HepG2 (cell line): Measurements from ENCODE around the gene ISOC2. TPM values are rescaled to one million over a fixed set of nuclear protein-coding genes. Genes with fewer than 3 reads are reported as not detected.
A peak's percentile ranks its signal among the peaks of the same experiment; 100 is the strongest.

Source experiments
- AGO1 ChIP-seq: fragments of 200-400 bp; formaldehyde crosslinking; IDR thresholded peaks from 2 replicates; pipeline ENCODE4 v1.6.1; 2017; ENCODE audit warnings: mild to moderate bottlenecking, low read depth, low read length, moderate library complexity; ENCODE audit not compliant: poor library complexity, severe bottlenecking
- KDM5A ChIP-seq: fragments of 200-600 bp; sonication (generic); IDR thresholded peaks from 2 replicates; pipeline ENCODE4 v1.7.0; 2018; ENCODE audit warnings: antibody characterized with exemption, mild to moderate bottlenecking, low read length, borderline replicate concordance
- MTF2 ChIP-seq: sonication (generic); formaldehyde crosslinking; IDR thresholded peaks from 2 replicates; pipeline ENCODE4 v1.5.0; 2020; ENCODE audit warnings: missing genetic modification reagents, borderline replicate concordance
- PAF1 ChIP-seq: IDR thresholded peaks from 2 replicates; pipeline ENCODE4 v1.6.1; 2016; ENCODE audit warnings: missing genetic modification reagents, missing compliant biosample characterization
- SOX5 ChIP-seq: IDR thresholded peaks from 2 replicates; pipeline ENCODE4 v1.6.1; 2016; ENCODE audit warnings: borderline replicate concordance
- SUZ12 ChIP-seq: fragments of 150-350 bp; IDR thresholded peaks from 2 replicates; pipeline ENCODE4 v1.6.1; 2014; ENCODE audit warnings: low read depth, low read length
- TBX2 ChIP-seq: sonication (generic); formaldehyde crosslinking; IDR thresholded peaks from 2 replicates; pipeline ENCODE4 v1.5.0; 2020; ENCODE audit warnings: missing genetic modification reagents, mild to moderate bottlenecking, borderline replicate concordance
- ZNF674 ChIP-seq: sonication (generic); formaldehyde crosslinking; IDR thresholded peaks from 2 replicates; pipeline ENCODE4 v1.5.0; 2020; ENCODE audit warnings: low read depth, mild to moderate bottlenecking, missing genetic modification reagents
- ZNF678 ChIP-seq: sonication (generic); formaldehyde crosslinking; IDR thresholded peaks from 2 replicates; pipeline ENCODE4 v1.4.0; 2020; ENCODE audit warnings: mild to moderate bottlenecking, missing genetic modification reagents
- ZNF720 ChIP-seq: sonication (generic); formaldehyde crosslinking; IDR thresholded peaks from 2 replicates; pipeline ENCODE4 v1.4.0; 2020; ENCODE audit warnings: missing genetic modification reagents
- ZNF746 ChIP-seq: sonication (generic); formaldehyde crosslinking; IDR thresholded peaks from 2 replicates; pipeline ENCODE4 v1.8.0; 2022; ENCODE audit warnings: mild to moderate bottlenecking, missing genetic modification reagents
- polyA plus RNA-seq, 8 experiments: library from polyadenylated mRNA; depleted of rRNA in 3 of 8; stranded (reverse) in 7 of 8; unstranded in 1 of 8; fragments of >200 nt; fragmentation: Illumina TruSeq in 4 of 8; extraction: Trizol in 4 of 8; gene quantifications; 2 replicates each; pipeline versions ENCODE4 v1.2.1 to v1.2.3, GENCODE V29; 2011 to 2016; ENCODE audit warnings: low read depth in 4 of 8, missing spikeins in 1 of 8, mixed read lengths in 1 of 8; ENCODE audit not compliant: insufficient read depth in 1 of 8
- total RNA-seq, 5 experiments: library from RNA; depleted of rRNA; stranded (reverse); fragments of >200 nt; fragmentation: Illumina TruSeq; extraction: Trizol; gene quantifications; 2 replicates each; pipeline ENCODE4 v1.2.3, GENCODE V29; 2016; ENCODE audit warnings: low read depth in 1 of 5
- TF ChIP-seq, protein P1 (sequence below): sonication (generic); formaldehyde crosslinking; IDR thresholded peaks from 2 replicates; pipeline ENCODE4 v1.5.0; 2020; ENCODE audit warnings: mild to moderate bottlenecking, low read depth, missing genetic modification reagents, borderline replicate concordance
- TF ChIP-seq, protein P2 (sequence below): sonication (generic); formaldehyde crosslinking; IDR thresholded peaks from 2 replicates; pipeline ENCODE4 v1.4.0; 2020; ENCODE audit warnings: missing genetic modification reagents
- TF ChIP-seq, protein P3 (sequence below): IDR thresholded peaks from 2 replicates; pipeline ENCODE4 v1.6.1; 2016; ENCODE audit warnings: low read depth, borderline replicate concordance
- TF ChIP-seq, protein P4 (sequence below): sonication (generic); formaldehyde crosslinking; IDR thresholded peaks from 2 replicates; pipeline ENCODE4 v1.9.0; 2022; ENCODE audit warnings: missing genetic modification reagents, mild to moderate bottlenecking, borderline replicate concordance
- TF ChIP-seq, protein P5 (sequence below): sonication (generic); formaldehyde crosslinking; IDR thresholded peaks from 2 replicates; pipeline ENCODE4 v1.4.0; 2020; ENCODE audit warnings: missing genetic modification reagents
- TF ChIP-seq, protein P6 (sequence below): sonication (generic); formaldehyde crosslinking; IDR thresholded peaks from 2 replicates; pipeline ENCODE4 v1.8.1; 2022; ENCODE audit warnings: low read depth, mild to moderate bottlenecking, missing genetic modification reagents
- TF ChIP-seq, protein P7 (sequence below): sonication (generic); formaldehyde crosslinking; conservative IDR thresholded peaks from 2 replicates; pipeline ENCODE4 v1.5.0; 2020; ENCODE audit warnings: missing genetic modification reagents

Gene ISOC2
- total and polyA plus RNA-seq, 2 of the 13 experiments (the other 11 are each of a cell fraction or from before 2014, with no cell fraction given), result 76.8 to 105 TPM

DNA sequence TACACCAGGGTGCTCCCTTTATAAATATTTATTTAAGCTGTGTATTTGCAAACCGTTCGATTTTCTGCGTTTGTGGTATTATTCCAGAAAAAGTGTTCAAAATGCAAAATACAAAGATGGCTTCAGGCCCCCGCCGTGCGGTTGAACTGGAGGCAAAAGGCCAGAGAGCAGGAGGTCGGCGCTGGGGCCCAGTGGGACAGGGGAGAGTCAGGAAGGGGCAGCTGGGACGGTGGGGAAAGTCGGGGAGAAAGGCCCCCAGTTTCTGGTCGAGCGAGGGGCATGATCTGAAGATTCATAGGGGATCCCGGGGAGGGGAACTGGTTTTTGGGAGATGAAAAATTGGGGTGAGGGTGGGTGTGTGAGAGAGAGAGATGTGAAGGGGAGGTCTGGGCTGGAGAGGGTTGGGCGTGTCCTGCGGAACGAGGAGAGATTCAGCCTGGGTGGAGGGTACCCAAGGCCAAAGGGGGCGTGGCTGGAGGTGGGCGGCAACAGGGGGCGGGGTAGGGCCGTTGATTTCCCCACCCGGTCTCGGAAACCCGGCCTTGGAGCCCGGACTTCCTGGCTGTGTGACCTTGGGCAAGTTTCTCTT lies 678 bp downstream of the ISOC2 start (continued):
- TF ChIP-seq TBX2 (CRISPR knock-in tag), result no peak
- TF ChIP-seq, protein P1, sequence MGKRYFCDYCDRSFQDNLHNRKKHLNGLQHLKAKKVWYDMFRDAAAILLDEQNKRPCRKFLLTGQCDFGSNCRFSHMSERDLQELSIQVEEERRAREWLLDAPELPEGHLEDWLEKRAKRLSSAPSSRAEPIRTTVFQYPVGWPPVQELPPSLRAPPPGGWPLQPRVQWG (CRISPR knock-in tag), result no peak
- TF ChIP-seq, protein P2, sequence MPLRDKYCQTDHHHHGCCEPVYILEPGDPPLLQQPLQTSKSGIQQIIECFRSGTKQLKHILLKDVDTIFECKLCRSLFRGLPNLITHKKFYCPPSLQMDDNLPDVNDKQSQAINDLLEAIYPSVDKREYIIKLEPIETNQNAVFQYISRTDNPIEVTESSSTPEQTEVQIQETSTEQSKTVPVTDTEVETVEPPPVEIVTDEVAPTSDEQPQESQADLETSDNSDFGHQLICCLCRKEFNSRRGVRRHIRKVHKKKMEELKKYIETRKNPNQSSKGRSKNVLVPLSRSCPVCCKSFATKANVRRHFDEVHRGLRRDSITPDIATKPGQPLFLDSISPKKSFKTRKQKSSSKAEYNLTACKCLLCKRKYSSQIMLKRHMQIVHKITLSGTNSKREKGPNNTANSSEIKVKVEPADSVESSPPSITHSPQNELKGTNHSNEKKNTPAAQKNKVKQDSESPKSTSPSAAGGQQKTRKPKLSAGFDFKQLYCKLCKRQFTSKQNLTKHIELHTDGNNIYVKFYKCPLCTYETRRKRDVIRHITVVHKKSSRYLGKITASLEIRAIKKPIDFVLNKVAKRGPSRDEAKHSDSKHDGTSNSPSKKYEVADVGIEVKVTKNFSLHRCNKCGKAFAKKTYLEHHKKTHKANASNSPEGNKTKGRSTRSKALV (CRISPR knock-in tag), result no peak
- TF ChIP-seq, protein P3, sequence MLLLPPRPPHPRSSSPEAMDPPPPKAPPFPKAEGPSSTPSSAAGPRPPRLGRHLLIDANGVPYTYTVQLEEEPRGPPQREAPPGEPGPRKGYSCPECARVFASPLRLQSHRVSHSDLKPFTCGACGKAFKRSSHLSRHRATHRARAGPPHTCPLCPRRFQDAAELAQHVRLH (CRISPR knock-in tag), result no peak
- TF ChIP-seq, protein P4, sequence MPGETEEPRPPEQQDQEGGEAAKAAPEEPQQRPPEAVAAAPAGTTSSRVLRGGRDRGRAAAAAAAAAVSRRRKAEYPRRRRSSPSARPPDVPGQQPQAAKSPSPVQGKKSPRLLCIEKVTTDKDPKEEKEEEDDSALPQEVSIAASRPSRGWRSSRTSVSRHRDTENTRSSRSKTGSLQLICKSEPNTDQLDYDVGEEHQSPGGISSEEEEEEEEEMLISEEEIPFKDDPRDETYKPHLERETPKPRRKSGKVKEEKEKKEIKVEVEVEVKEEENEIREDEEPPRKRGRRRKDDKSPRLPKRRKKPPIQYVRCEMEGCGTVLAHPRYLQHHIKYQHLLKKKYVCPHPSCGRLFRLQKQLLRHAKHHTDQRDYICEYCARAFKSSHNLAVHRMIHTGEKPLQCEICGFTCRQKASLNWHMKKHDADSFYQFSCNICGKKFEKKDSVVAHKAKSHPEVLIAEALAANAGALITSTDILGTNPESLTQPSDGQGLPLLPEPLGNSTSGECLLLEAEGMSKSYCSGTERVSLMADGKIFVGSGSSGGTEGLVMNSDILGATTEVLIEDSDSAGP (CRISPR knock-in tag), result no peak
- no peak for TF ChIP-seq SOX5
- TF ChIP-seq, protein P5, sequence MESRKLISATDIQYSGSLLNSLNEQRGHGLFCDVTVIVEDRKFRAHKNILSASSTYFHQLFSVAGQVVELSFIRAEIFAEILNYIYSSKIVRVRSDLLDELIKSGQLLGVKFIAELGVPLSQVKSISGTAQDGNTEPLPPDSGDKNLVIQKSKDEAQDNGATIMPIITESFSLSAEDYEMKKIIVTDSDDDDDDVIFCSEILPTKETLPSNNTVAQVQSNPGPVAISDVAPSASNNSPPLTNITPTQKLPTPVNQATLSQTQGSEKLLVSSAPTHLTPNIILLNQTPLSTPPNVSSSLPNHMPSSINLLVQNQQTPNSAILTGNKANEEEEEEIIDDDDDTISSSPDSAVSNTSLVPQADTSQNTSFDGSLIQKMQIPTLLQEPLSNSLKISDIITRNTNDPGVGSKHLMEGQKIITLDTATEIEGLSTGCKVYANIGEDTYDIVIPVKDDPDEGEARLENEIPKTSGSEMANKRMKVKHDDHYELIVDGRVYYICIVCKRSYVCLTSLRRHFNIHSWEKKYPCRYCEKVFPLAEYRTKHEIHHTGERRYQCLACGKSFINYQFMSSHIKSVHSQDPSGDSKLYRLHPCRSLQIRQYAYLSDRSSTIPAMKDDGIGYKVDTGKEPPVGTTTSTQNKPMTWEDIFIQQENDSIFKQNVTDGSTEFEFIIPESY, result no peak
- TF ChIP-seq ZNF674, result no peak
- TF ChIP-seq, protein P6, sequence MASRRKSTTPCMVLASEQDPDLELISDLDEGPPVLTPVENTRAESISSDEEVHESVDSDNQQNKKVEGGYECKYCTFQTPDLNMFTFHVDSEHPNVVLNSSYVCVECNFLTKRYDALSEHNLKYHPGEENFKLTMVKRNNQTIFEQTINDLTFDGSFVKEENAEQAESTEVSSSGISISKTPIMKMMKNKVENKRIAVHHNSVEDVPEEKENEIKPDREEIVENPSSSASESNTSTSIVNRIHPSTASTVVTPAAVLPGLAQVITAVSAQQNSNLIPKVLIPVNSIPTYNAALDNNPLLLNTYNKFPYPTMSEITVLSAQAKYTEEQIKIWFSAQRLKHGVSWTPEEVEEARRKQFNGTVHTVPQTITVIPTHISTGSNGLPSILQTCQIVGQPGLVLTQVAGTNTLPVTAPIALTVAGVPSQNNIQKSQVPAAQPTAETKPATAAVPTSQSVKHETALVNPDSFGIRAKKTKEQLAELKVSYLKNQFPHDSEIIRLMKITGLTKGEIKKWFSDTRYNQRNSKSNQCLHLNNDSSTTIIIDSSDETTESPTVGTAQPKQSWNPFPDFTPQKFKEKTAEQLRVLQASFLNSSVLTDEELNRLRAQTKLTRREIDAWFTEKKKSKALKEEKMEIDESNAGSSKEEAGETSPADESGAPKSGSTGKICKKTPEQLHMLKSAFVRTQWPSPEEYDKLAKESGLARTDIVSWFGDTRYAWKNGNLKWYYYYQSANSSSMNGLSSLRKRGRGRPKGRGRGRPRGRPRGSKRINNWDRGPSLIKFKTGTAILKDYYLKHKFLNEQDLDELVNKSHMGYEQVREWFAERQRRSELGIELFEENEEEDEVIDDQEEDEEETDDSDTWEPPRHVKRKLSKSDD (CRISPR knock-in tag), result no peak
- TF ChIP-seq ZNF678 (CRISPR knock-in tag), result no peak
- no peak for TF ChIP-seq AGO1
- peak; percentile 44; the same call in 1 of the 2 replicates for TF ChIP-seq KDM5A
- TF ChIP-seq, protein P7, sequence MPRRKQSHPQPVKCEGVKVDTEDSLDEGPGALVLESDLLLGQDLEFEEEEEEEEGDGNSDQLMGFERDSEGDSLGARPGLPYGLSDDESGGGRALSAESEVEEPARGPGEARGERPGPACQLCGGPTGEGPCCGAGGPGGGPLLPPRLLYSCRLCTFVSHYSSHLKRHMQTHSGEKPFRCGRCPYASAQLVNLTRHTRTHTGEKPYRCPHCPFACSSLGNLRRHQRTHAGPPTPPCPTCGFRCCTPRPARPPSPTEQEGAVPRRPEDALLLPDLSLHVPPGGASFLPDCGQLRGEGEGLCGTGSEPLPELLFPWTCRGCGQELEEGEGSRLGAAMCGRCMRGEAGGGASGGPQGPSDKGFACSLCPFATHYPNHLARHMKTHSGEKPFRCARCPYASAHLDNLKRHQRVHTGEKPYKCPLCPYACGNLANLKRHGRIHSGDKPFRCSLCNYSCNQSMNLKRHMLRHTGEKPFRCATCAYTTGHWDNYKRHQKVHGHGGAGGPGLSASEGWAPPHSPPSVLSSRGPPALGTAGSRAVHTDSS (CRISPR knock-in tag), result no peak
- no peak for TF ChIP-seq SUZ12
- no peak for TF ChIP-seq PAF1
- TF ChIP-seq MTF2 (CRISPR knock-in tag), result no peak
- no peak for TF ChIP-seq ZNF720
- TF ChIP-seq ZNF746 (CRISPR knock-in tag), result peak; percentile 31; the same call in 1 of the 2 replicates
